AG10803 (cell line): Measurements from ENCODE around the gene DPY30.

Experiments used
- DNase-seq: peaks from one replicate; pipeline ENCODE4 v3.0.0; 2010; ENCODE audit warnings: low read depth
- H3K4me3 ChIP-seq: 2 replicates; pipeline ENCODE4 v1.5.1; 2011; ENCODE audit warnings: mild to moderate bottlenecking, low read length, control low read depth
- TF ChIP-seq, protein P1 (sequence below): conservative IDR thresholded peaks from 2 replicates; pipeline ENCODE4 v1.5.1; 2011; ENCODE audit warnings: mild to moderate bottlenecking, low read length, control low read depth, inconsistent platforms

The DPY30 gene

DNA sequence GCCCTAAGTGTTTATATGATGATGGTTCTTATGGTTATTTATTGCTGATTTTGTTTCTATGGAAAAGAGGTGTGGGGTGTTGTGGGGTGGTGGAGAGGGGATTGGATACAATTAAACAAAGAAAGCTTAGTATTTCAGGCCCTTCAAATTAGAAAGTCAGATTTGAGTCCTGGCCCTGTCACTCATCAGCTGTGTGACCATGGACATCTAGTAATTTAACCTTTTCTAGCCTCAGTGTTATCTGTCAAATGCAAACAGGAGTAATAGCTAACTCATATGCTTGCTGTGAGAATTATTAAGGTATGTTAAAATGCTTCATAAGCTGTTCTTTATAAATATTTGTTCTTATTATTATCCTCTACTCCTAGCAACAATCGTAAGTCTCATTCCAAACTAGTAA is 26.7 kb downstream of the DPY30 start:
- TF ChIP-seq, protein P1, sequence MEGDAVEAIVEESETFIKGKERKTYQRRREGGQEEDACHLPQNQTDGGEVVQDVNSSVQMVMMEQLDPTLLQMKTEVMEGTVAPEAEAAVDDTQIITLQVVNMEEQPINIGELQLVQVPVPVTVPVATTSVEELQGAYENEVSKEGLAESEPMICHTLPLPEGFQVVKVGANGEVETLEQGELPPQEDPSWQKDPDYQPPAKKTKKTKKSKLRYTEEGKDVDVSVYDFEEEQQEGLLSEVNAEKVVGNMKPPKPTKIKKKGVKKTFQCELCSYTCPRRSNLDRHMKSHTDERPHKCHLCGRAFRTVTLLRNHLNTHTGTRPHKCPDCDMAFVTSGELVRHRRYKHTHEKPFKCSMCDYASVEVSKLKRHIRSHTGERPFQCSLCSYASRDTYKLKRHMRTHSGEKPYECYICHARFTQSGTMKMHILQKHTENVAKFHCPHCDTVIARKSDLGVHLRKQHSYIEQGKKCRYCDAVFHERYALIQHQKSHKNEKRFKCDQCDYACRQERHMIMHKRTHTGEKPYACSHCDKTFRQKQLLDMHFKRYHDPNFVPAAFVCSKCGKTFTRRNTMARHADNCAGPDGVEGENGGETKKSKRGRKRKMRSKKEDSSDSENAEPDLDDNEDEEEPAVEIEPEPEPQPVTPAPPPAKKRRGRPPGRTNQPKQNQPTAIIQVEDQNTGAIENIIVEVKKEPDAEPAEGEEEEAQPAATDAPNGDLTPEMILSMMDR = no peak
- no peak overlapping the region for H3K4me3 ChIP-seq
- no peak for DNase-seq

DNA sequence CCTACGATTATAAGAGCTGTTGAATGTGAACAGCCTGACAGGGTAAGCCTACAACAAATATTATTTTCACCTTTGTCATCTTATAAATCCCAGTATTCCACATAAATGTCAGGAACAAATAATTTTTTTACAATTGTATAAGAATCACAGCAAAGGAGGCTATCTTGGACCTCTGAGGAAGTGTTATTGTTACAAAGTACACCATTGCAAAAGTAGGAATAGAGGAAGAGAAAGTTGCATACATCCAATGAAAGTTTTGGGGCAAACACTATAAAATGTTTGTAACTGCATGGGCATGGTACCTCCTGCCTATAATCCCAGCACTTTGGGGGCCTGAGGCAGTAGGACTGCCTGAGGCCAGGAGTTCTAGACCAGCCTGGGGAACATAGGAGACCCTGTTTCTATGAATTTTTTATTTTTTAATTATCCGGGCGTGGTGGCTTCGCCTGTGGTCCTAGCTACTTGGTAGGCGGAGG is 28.1 kb downstream of the DPY30 start:
- peak; percentile 1 for DNase-seq
- TF ChIP-seq, protein P1 = no peak
- H3K4me3 ChIP-seq = peak overlapping the region; percentile 85

DNA sequence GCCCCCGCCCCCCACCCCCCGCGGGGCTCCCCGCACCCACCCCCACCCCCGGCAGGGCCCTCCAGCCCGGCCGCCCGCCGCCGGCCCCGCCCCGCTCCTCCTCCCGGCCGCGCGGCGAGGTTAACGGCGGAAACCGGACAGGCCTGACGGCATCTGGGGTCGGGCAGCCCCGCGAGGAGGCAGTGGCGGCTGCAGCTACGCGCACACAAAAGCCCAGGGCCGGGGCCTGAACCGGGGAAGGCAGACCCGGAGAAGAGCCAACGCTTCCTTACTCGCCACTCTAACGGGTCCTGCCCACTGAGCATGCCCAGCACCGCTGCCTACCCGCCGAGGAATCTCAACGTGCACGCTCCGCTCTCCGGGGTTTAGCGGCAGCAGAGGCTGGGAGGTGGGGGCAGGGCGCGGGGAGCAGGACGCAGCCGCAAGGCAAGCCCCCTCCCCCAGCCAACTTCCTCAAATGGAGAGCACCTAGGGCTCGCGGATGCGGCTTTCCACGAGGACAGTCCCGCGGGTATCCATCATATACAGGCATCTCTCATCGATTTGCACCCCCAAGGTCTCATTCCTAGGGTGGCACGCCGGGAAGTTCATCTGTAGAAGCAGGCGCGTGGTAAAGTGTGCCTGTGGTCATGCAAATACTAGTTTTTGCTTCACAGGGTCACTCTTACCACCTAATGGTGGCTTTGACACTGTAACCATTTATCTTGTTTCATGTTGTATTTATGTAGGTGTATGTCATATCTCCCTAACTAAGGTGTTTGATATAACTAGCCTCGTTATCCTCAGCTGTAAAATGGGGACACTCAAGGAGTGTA is 28.7 kb downstream of the DPY30 start, which contains the start of gene MEMO1:
Gene MEMO1, minus strand, starts transcription at position 339 of the 815 bp plus-strand sequence. CDS start 761 bp downstream, outside the sequence.
- TF ChIP-seq, protein P1 = no peak
- peak; percentile 94 for DNase-seq
- peak within 1 kb of the TSS; percentile 85 for H3K4me3 ChIP-seq

DNA sequence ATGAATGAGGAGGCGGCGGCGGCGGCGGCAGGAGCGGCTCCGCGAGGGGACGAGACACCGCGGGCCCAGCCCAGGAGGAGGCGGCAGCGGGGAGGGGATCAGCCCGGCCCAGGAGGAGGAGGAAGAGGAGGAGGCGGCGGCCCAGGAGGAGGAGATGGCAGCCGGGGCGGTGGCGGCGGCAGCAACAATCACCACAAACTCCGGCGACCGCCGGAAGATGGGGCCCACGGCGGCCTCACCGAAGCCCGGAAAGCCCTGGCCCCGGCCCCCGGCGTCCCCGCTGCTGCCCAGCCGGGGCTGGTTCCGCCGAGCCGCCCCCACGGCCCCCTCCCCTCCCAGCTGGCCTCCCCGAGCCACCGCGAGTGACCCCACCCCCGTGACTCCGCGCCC is 29.3 kb downstream of the DPY30 start:
- H3K4me3 ChIP-seq = peak overlapping the region; percentile 45
- DNase-seq = peak; percentile 59

DNA sequence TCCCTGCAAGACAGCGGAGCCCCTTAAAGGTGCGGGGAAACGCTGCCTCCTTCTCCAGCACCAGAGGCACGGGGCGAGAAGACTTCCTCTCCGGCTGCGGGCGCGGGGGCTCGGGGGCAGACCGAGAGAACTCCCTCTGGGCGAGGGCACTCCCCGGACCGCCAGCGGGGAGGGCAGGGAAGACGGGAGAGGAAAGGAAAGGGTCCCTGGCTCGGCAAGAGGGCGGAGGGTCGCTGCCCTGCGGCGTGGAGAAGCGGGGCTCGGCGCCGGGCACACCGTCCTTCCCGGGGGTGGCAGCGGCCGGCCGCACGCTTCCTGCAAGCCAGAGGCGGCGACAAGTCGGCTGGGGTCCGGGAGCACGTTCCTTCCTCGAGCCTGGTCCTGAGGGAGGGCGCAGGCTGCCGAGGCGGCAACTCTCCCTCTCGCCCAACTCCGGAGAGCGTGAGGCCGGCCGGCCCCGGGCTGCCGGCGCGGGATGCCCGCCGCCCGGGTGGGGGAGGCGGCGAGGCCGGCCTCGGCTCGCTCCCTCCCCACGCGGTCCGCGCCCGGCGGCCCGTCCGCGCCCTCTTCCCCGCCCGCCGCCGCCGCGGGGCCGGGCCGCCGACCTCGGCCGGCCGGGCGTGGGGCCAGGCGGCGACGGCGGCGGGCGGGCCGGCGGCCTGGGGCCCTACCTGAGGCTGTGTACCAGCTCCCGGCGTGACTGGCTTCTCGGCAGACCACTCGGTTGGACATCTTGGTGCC is 29.9 kb downstream of the DPY30 start:
- TF ChIP-seq, protein P1 = no peak
- peak; percentile 21 for DNase-seq
- peak overlapping the region; percentile 81 for H3K4me3 ChIP-seq

DNA sequence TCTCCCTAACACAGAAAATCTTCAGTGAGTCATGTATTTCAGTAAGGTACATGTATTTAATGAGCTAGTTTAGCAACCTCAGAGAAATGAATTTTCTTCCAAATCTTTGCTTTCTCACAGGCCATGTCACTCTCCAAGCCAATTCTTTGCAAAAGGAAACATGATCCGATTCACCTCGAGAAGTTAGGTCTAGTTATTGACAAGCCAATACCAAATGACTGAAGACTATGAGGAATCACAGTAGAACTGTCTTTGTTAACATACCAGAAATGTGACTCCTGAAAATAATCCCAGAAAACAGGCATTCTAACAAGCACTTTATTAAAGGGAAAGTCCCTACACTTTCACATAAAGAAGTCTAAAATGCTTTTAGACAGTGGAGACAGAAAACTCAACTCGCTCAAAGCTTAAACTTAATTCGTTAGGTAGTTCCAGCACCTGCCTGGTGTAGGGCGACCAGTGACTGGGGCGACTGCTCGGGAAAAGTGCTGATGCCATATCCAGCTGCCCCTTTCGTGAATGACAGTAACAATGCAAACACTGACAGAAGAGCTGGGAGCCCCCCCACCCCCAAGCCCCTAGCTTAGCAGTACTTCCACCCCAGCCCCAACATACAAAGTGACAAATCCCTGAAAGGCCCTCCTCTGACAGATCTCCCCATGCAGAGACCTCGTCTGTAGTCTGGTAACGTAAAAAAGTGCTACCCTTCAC is 30.6 kb downstream of the DPY30 start:
- H3K4me3 ChIP-seq = peak overlapping the region; percentile 81
- TF ChIP-seq, protein P1 = no peak
- peak; percentile 17 for DNase-seq

DNA sequence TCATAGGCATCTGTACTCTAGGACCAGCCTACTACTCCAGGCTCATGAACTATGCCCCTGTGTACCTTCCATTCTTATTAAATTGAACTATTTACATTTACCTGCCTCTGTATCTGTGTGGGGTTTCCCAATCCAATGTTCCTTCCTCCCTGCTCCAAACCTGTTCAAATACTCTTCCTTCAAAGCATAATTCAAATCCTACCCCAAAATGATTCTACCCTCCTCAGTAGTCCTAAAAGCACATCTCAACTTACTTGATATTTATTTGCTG is 32.5 kb downstream of the DPY30 start:
- TF ChIP-seq, protein P1 = no peak
- no peak for DNase-seq
- H3K4me3 ChIP-seq = no peak overlapping the region
